Ectodermal cell (in vitro differentiated cells): ENCODE measurements around the gene ZCCHC14. TPM values are rescaled to one million over a fixed set of nuclear protein-coding genes. Genes with fewer than 3 reads are reported as not detected.
A peak's percentile ranks its signal among the peaks of the same experiment; 100 is the strongest.

Experiments
- H3K27ac ChIP-seq: 2 replicates; pipeline ENCODE4 v1.7.0; 2013; ENCODE audit warnings: mild to moderate bottlenecking, low read depth, low read length; ENCODE audit not compliant: insufficient read depth, poor library complexity, severe bottlenecking
- H3K27me3 ChIP-seq: 2 replicates; pipeline ENCODE4 v1.7.0; 2013; ENCODE audit warnings: mild to moderate bottlenecking, low read length; ENCODE audit not compliant: insufficient read depth, control insufficient read depth, poor library complexity, severe bottlenecking
- H3K36me3 ChIP-seq: one replicate; pipeline ENCODE4 v1.7.0; 2013; ENCODE audit warnings: low read length; ENCODE audit not compliant: control insufficient read depth, insufficient read depth
- H3K4me1 ChIP-seq: one replicate; pipeline ENCODE4 v1.7.0; 2013; ENCODE audit warnings: low read length; ENCODE audit not compliant: control insufficient read depth, insufficient read depth
- H3K4me3 ChIP-seq: 2 replicates; pipeline ENCODE4 v1.7.0; 2013; ENCODE audit warnings: low read depth, low read length, control low read depth; ENCODE audit not compliant: insufficient read depth
- H3K9me3 ChIP-seq: 2 replicates; pipeline ENCODE4 v1.7.0; 2013; ENCODE audit warnings: mild to moderate bottlenecking, low read length, moderate library complexity; ENCODE audit not compliant: control insufficient read depth
- WGBS, 2 experiments: methylation state at CpG; one replicate each; pipeline ENCODE4 v1.1.7; 2013; ENCODE audit warnings: missing lambda C conversion rate in 2 of 2; 5-methylcytosine and 5-hydroxymethylcytosine counted together
- polyA plus RNA-seq, 4 experiments: library from polyadenylated mRNA; stranded (reverse); fragments of 50-300 nt; gene quantifications; one replicate each; pipeline ENCODE4 v1.2.3, GENCODE V29; 2013

Gene ZCCHC14
- polyA plus RNA-seq (2013, experiment 1 of 4), result 29.4 TPM
- polyA plus RNA-seq (2013, experiment 2 of 4), result 30.7 TPM
- 28.2 TPM for polyA plus RNA-seq (2013, experiment 3 of 4)
- 29.3 TPM for polyA plus RNA-seq (2013, experiment 4 of 4)

DNA sequence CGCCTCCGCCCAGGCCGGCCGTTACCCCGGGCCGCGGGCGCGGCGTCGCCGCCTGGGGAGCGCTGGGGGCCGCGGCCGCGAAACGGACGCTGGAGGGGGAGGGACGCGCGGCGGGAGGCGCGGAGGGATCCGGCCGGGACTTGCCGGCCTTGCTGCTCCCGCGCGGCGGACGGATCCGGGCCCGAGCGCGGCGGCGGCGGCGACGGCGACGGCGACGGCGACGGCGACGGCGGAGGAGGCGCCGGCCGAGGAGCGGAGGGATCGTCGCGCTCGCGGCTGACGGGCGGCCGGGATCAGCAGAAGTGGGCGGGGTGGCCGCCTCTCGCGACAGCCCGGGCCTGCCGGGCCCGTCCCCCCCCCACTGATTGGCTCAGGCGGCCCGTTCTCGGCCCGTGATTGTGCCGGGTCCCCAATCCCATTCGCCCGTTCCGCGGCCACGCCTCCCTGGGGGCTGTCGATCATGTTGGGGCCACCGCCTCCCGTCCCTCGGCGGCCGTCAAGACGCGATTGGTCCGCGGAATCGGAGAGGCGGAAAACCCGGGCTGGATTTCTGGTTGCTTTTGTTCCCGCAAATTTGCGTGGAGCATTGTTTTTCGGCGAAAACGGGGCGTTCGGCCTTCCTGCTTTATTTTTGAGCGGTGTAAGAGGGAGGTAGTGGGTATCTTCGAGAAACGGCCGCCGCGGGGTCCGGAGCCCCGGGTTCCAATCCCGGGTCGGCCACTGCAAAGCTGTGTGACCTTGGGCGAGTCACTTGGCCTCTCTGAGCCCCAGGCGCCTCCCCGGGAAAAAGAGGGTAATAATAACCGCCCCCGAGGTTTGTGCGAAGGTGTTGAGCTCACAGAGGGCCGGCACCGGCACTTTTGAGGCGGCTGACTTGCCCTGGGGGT, at the start of gene ZCCHC14:
ZCCHC14 (minus strand) TSS at position 304 of the 887 bp plus-strand sequence. CDS start 786 bp downstream, outside the sequence.
- no peak within 1 kb of the TSS for H3K27ac ChIP-seq
- peak within 1 kb of the TSS; percentile 56 for H3K4me3 ChIP-seq

DNA sequence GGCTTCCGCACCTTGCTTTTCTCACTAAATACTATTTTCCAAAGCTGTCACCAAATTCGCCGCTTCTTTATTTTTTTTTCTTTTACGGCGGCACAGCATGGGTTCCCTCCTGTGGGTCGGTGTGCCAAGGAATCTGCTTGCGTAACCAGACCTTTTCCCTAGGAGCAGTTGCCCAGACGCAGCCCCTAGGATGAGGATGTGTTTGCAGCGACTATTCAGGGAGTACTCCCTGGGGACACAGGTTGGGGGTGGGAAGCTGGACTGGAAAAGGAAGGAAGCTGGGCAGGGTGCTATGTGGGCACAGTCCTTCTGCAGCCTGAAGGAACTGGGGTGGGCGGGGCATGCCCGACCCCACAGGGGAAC, 49.0 kb upstream of the ZCCHC14 start:
- Histone ChIP-seq H3K27ac (no peak overlapping the region), H3K4me1 (peaks cover 29% of the 10 kb centered on the region), H3K4me3 (no peak overlapping the region), H3K36me3 (no peaks in the 10 kb centered on the region), H3K9me3 (no peaks in the 10 kb centered on the region), H3K27me3 (no peaks in the 10 kb centered on the region)
- 76 to 82% methylated on average over 11 of the region's 11 CpGs for WGBS, 2 experiments

More for the DNA sequence above, at the start of gene ZCCHC14:
- 2% methylated on average over 119 of the region's 119 CpGs for WGBS, 2 experiments
- H3K9me3 ChIP-seq, result no peaks in the 10 kb centered on the region
- H3K36me3 ChIP-seq, result no peaks in the 10 kb centered on the region
- H3K4me1 ChIP-seq, result peaks cover 20% of the 10 kb centered on the region
- no peaks in the 10 kb centered on the region for H3K27me3 ChIP-seq

DNA sequence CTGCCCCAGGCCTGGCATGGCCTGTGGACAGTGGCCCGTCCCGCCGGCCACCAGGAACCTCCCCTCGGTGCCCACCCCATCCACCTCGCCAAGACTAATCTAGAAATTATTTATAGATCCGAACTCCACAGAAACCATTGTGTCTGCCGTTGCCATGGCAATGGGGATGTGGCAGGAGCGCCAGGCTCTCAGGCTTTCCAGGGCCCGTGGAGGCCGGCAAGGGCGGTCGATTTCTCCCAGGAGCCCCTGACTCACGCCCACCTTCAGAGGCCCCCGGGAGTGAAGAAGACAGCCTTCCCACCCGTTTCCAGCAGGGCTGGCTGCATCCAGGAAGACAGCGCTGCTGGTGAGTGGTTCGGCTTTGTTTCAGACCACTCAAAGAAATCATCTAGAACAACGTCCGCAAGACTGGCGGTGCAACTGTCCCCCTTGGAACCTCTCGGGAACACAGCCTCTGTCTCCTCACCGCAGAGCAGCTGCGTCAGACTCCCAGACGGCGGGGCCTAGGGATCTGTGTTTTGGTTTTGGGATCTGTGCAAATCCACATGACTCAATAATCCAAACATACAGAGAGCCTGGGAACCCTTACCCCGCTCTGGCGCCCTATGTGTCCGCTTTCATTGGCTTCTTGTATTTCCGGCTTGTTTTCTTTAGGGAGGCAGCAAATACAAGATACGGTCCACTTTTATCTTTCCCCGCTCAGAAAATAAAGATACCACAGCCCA, 48.5 kb upstream of the ZCCHC14 start:
- WGBS, 2 experiments, result 84 to 85% methylated on average over 31 of the region's 31 CpGs
- peak overlapping the region; percentile 53 for H3K27ac ChIP-seq

DNA sequence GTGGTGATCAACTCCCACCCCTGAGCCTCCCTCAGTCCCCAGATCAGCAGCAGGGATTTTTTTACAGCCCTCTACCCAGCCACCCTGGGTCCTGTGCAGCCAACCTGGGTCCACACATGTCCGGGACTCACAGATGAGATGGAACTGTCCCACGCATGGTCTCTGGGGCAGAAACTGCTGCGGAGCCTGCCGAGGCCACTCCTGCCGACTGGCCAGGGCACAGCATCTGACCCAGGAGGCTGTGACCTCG, 48.0 kb upstream of the ZCCHC14 start:
- WGBS, 2 experiments, result 91 to 92% methylated on average over 6 of the region's 6 CpGs
- H3K4me1 ChIP-seq, result peaks cover 29% of the 10 kb centered on the region
- peak overlapping the region; percentile 6 for H3K27ac ChIP-seq
- H3K36me3 ChIP-seq, result no peaks in the 10 kb centered on the region
- no peaks in the 10 kb centered on the region for H3K9me3 ChIP-seq
- H3K4me3 ChIP-seq, result no peak overlapping the region
- no peaks in the 10 kb centered on the region for H3K27me3 ChIP-seq

More for the DNA sequence above, 48.5 kb upstream of the ZCCHC14 start:
- Histone ChIP-seq H3K27me3 (no peaks in the 10 kb centered on the region), H3K4me3 (no peak overlapping the region), H3K9me3 (no peaks in the 10 kb centered on the region), H3K4me1 (peaks cover 29% of the 10 kb centered on the region), H3K36me3 (no peaks in the 10 kb centered on the region)

DNA sequence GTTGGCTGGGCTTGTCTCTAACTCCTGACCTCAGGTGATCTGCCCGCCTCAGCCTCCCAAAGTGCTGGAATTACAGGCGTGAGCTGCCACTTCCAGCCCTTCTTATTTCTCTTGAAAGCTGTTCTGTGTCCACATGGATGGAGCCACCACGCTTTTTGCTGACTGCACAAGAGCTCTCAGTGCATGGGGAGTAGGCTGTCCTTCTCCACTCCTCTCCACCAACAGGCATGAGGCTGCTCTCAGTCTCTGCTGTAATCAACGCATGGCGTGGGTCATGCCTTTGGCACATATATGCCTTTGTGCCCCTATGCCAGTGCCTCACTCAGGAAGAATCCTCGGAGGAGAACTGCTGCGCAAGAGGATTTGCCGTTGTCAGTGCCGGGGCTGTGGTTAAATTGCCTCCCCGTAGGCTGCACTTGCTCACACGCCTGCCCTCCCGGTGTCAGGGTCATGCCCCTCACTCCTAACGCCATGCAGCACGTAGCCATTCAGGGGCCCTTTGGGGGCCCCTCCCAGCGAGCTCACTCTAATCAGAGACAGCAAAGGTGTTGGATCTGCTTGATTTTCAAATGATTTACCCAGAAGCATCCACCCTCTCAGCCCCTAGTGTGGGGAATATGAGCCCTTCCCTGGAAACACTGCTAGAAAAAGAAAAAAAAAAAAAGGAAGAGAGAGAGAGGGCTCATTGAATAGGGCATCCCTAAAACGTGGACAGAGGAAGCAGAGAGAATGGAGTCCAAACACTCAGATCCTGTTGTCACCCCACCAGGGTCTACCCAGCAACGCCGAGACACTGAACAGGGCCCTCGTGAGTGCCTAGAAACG, 47.5 kb upstream of the ZCCHC14 start:
- H3K27me3 ChIP-seq, result no peaks in the 10 kb centered on the region
- no peak overlapping the region for H3K4me3 ChIP-seq
- H3K36me3 ChIP-seq, result no peaks in the 10 kb centered on the region
- 57 to 58% methylated on average over 20 of the region's 20 CpGs for WGBS, 2 experiments
- H3K27ac ChIP-seq, result peak overlapping the region; percentile 6
- H3K9me3 ChIP-seq, result peaks cover under 1% of the 10 kb centered on the region
- H3K4me1 ChIP-seq, result peaks cover 29% of the 10 kb centered on the region

DNA sequence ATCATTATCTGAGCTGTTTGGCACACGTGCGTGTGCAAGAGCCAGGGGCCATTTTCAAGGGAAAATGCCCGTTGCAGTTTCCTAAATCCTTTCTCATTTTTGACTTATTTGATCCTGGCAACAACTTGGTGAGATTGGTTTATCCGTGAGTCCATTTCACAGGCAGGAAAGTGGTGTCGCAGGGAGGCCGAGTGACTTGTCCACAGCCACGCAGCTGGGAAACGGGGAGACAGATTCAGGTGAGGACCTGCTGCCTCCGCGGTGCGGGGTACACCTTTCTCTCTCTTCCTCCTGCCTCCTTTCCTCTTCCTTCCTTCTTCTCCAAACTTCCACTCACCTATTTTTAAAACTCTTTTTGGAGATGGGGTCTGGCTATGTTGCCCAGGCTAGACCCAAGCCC, 46.3 kb upstream of the ZCCHC14 start:
- Histone ChIP-seq H3K4me1 (peaks cover 29% of the 10 kb centered on the region), H3K27me3 (no peaks in the 10 kb centered on the region), H3K9me3 (peaks cover 3% of the 10 kb centered on the region), H3K36me3 (no peaks in the 10 kb centered on the region), H3K27ac (no peak overlapping the region), H3K4me3 (no peak overlapping the region)
- 89 to 90% methylated on average over 11 of the region's 11 CpGs for WGBS, 2 experiments

DNA sequence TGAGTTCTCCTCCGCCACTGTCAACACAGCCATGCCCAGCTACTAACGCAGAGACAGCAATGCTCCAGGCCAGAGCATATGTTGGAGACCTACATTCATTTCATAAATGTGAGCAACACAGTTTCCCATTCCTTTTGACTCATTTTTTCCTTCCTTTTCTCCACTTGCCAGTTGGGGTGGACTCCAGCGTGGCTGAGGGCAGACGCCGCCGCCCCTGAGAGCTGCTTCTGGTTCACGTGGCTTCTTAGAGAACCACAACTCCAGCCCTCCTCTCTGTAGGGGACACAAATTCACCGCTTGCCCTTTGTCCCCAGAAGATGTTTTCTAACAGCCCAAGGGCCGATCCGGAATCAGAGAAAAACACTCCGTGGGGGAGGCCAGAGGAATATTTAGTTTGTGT, 45.8 kb upstream of the ZCCHC14 start:
- Histone ChIP-seq H3K36me3 (no peaks in the 10 kb centered on the region), H3K9me3 (peaks cover 3% of the 10 kb centered on the region), H3K27me3 (no peaks in the 10 kb centered on the region), H3K4me3 (no peak overlapping the region), H3K27ac (no peak overlapping the region), H3K4me1 (peaks cover 29% of the 10 kb centered on the region)
- 79 to 81% methylated on average over 11 of the region's 11 CpGs for whole genome bisulfite sequencing, 2 experiments

DNA sequence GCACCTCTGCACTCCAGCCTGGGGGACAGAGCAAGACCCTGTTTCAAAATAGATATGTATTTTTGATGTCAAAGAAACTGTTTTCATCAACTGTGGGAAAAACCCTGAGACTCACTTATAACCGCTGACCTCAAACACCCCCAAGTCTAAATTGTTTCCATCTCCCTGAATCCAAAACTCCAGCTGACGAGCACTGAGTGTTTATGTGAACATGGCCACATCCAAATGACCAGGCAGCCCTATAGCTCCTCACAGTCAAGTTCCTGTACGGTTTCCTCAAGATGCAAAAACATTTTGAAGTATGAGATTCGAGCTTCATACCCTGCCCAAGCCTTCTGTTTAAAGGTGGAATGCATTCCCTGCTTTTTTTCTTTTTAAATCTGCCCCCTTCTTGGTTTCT, 45.3 kb upstream of the ZCCHC14 start:
- H3K27me3 ChIP-seq, result no peaks in the 10 kb centered on the region
- no peak overlapping the region for H3K27ac ChIP-seq
- WGBS, 2 experiments, result 81 to 82% methylated on average over 4 of the region's 4 CpGs
- H3K4me1 ChIP-seq, result peaks cover 29% of the 10 kb centered on the region
- no peak overlapping the region for H3K4me3 ChIP-seq
- H3K36me3 ChIP-seq, result no peaks in the 10 kb centered on the region
- peaks cover 6% of the 10 kb centered on the region for H3K9me3 ChIP-seq

DNA sequence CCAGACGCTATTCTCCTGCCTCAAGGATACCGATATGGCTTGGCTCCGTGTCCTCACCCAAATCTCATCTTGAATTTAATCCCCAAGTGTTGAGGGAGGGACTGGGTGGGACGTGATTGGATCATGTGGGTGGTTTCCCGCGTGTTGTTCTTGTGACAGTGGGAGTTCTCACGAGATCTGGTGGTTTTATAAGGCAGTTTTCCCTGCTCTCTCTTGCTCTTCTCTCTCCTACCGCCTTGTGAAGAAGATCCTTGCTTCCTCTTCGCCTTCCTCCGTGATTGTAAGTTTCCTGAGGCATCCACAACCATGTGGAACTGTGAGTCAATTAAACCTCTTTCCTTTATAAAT, 43.9 kb upstream of the ZCCHC14 start:
- Histone ChIP-seq H3K27ac (no peak overlapping the region), H3K4me1 (peaks cover 26% of the 10 kb centered on the region), H3K9me3 (peaks cover 9% of the 10 kb centered on the region), H3K27me3 (no peaks in the 10 kb centered on the region), H3K36me3 (no peaks in the 10 kb centered on the region), H3K4me3 (no peak overlapping the region)
- WGBS, 2 experiments, result 55 to 60% methylated on average over 10 of the region's 10 CpGs
